Lower lobe of right lung (tissue), 2 donors: ENCODE results near the gene LRRC3C. TPM values are rescaled to one million over a fixed set of nuclear protein-coding genes. Genes with fewer than 3 reads are reported as not detected.
A peak's percentile ranks its signal among the peaks of the same experiment; 100 is the strongest.

Source experiments
- ATAC-seq, 2 donors: fragments of 200-7000 bp; cut with Tn5 transposase; one replicate each; pipeline ENCODE4 v1.9.1; 2020 to 2022; ENCODE audit warnings: mild to moderate bottlenecking in 2 of 2, moderate library complexity in 2 of 2
- DNase-seq: peaks from one replicate; pipeline ENCODE4 v3.0.0-alpha.2; 2020
- H3K27ac ChIP-seq: fragments of 200-600 bp; one replicate; pipeline ENCODE4 v1.8.0; 2022
- H3K27me3 ChIP-seq: fragments of 200-600 bp; one replicate; pipeline ENCODE4 v1.8.0; 2022; ENCODE audit warnings: low read depth
- H3K36me3 ChIP-seq: fragments of 200-600 bp; one replicate; pipeline ENCODE4 v1.8.0; 2022; ENCODE audit warnings: mild to moderate bottlenecking
- H3K4me1 ChIP-seq: fragments of 200-600 bp; one replicate; pipeline ENCODE4 v1.8.0; 2022
- H3K4me3 ChIP-seq: fragments of 200-600 bp; one replicate; pipeline ENCODE4 v1.8.0; 2022; ENCODE audit warnings: mild to moderate bottlenecking
- H3K9me3 ChIP-seq: fragments of 200-600 bp; one replicate; pipeline ENCODE4 v1.8.0; 2022
- CTCF ChIP-seq: fragments of 200-600 bp; IDR thresholded peaks from one replicate; pipeline ENCODE4 v1.8.0; 2022; ENCODE audit warnings: antibody characterized with exemption, mild to moderate bottlenecking
- intact Hi-C: fragments of 100-400 bp; cut with DNase I; formaldehyde crosslinking; loops from one replicate; pipeline ENCODE4 v1.11.0; 2022
- total RNA-seq: library from RNA; stranded (reverse); fragmentation: NEBNext Ultra II Directional; extraction: Animal tissue kit (Norgen Biotek cat#: 25700); gene quantifications from one replicate; pipeline ENCODE4 v1.2.1, GENCODE V29; 2021
- donor health status: DM: no; HTN: yes; CAD: no; lungs with severe emphysema.

Gene LRRC3C
- total RNA-seq, 1 donor from 2014 or later, result not detected

- Histone ChIP-seq H3K27ac (peak overlapping the region; percentile 96), H3K9me3 (no peaks in the 10 kb centered on the region), H3K4me1 (peaks cover 29% of the 10 kb centered on the region), H3K4me3 (peak overlapping the region; percentile 92), H3K27me3 (no peaks in the 10 kb centered on the region), H3K36me3 (peaks cover 22% of the 10 kb centered on the region)
- no peak for TF ChIP-seq CTCF
- ATAC-seq (peak; percentile 0 to 13), DNase-seq (no peak)
- intact Hi-C loops, result no loop called here
Measured at GRCh38 chr17:39981207-39981741, 53.7 kb downstream of the LRRC3C start.

- peak overlapping the region; percentile 92 for H3K4me3 ChIP-seq
- H3K36me3 ChIP-seq, result peaks cover 28% of the 10 kb centered on the region
- no peak for DNase-seq
- H3K27me3 ChIP-seq, result no peaks in the 10 kb centered on the region
- H3K27ac ChIP-seq, result peak overlapping the region; percentile 96
- peaks cover 29% of the 10 kb centered on the region for H3K4me1 ChIP-seq
- H3K9me3 ChIP-seq, result no peaks in the 10 kb centered on the region
- no peak for TF ChIP-seq CTCF
- intact Hi-C loops, result no loop called here
- no peak for ATAC-seq
Measured at GRCh38 chr17:39981766-39982375, 54.3 kb downstream of the LRRC3C start.

- H3K36me3 ChIP-seq, result peaks cover 93% of the 10 kb centered on the region
- DNase-seq (no peak), ATAC-seq (no peak)
- no peak overlapping the region for H3K27ac ChIP-seq
- no peak for TF ChIP-seq CTCF
- H3K9me3 ChIP-seq, result no peaks in the 10 kb centered on the region
- intact Hi-C loops, result no loop called here
- peaks cover 3% of the 10 kb centered on the region for H3K4me1 ChIP-seq
- no peaks in the 10 kb centered on the region for H3K27me3 ChIP-seq
- no peak overlapping the region for H3K4me3 ChIP-seq
Measured at GRCh38 chr17:39988206-39988810, 60.8 kb downstream of the LRRC3C start.

GRCh38 chr17:39994448-39994847 is 66.9 kb downstream of the LRRC3C start:
- H3K9me3 ChIP-seq, result no peaks in the 10 kb centered on the region
- intact Hi-C loops, result no loop called here
- peaks cover 90% of the 10 kb centered on the region for H3K36me3 ChIP-seq
- no peak for DNase-seq
- no peak for ATAC-seq
- H3K4me1 ChIP-seq, result no peaks in the 10 kb centered on the region
- H3K4me3 ChIP-seq, result no peak overlapping the region
- no peak for TF ChIP-seq CTCF
- no peak overlapping the region for H3K27ac ChIP-seq
- no peaks in the 10 kb centered on the region for H3K27me3 ChIP-seq

Other genes with a start within 250 kb of the LRRC3C start
- gene PGAP3, start 239.7 kb upstream of the LRRC3C start, total RNA-seq, result 20.7 TPM
- 96.1 TPM for gene ERBB2, start 227.7 kb upstream of the LRRC3C start, total RNA-seq
- gene MIEN1, start 197.2 kb upstream of the LRRC3C start, total RNA-seq, result 46.4 TPM
- gene GRB7, start 189.8 kb upstream of the LRRC3C start, total RNA-seq, result 34.5 TPM
- gene IKZF3, start 63.4 kb upstream of the LRRC3C start, total RNA-seq, result 7.1 TPM
- gene ZPBP2, start 59.5 kb upstream of the LRRC3C start, total RNA-seq, result not detected
- gene GSDMB, start 9.1 kb upstream of the LRRC3C start, total RNA-seq, result 11.1 TPM
- 61.3 TPM for gene ORMDL3, start 131 bp upstream of the LRRC3C start, total RNA-seq
- gene GSDMA, start 35.3 kb downstream of the LRRC3C start, total RNA-seq, result 0.62 TPM
- gene PSMD3, start 53.1 kb downstream of the LRRC3C start, total RNA-seq, result 79.3 TPM
- 1.9 TPM for gene CSF3, start 87.7 kb downstream of the LRRC3C start, total RNA-seq
- 59.6 TPM for gene MED24, start 126.7 kb downstream of the LRRC3C start, total RNA-seq
- gene THRA, start 135.2 kb downstream of the LRRC3C start, total RNA-seq, result 50.1 TPM
- gene NR1D1, start 172.9 kb downstream of the LRRC3C start, total RNA-seq, result 20.1 TPM
- 97.7 TPM for gene MSL1, start 194.2 kb downstream of the LRRC3C start, total RNA-seq
- gene CASC3, start 212.8 kb downstream of the LRRC3C start, total RNA-seq, result 101 TPM
- gene RAPGEFL1, start 249.7 kb downstream of the LRRC3C start, total RNA-seq, result 9.3 TPM